UCSD-AML1 (cell line): ENCODE results near the gene PPP1R36.
A peak's percentile ranks its signal among the peaks of the same experiment; 100 is the strongest.
"Not testable (repeated sequence)": the region's sequence is repeated elsewhere in the genome, so short reads cannot be mapped to it uniquely, and the experiment has no call there.

Experiments used
- DNase-seq: peaks from one replicate; lab custom pipeline; 2025; ENCODE audit not compliant: unreplicated experiment; lab: John Stamatoyannopoulos, UW

PPP1R36 gene

DNA sequence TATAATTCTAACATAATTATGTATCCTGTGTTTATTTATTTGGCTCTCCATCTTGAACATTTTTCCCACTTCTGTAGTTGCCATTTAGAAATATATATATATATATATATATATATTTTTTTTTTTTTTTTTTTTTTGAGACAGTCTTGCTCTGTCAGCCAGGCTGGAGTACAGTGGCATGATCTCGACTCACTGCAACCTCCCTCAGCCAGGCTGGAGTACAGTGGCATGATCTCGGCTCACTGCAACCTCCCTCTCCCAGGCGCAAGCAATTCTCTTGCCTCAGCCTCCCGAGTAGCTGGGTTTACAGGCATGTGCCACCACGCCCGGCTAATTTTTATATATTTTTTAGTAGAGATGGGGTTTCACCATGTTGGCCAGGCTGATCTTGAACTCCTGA, 32.1 kb upstream of the PPP1R36 start:
- not testable (repeated sequence) for DNase-seq

DNA sequence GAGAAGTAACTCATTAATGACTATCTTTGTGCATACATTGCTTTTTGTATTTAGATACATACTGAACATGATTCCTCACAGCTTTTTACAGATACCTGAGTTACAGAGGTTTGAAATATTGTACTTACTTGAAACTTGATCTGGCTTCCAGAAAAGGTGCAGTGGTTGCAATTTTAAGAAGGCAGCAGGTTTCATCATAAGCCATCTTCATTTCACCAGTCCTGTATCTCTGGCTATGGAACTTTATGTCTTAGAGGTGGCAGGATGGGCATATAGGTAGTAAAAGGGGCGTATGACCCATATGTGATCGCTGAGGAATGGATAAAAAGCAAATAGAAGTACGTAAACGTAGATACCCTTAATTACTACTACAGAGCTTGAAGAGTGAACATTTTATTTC, 31.5 kb upstream of the PPP1R36 start:
- no peak for DNase-seq

DNA sequence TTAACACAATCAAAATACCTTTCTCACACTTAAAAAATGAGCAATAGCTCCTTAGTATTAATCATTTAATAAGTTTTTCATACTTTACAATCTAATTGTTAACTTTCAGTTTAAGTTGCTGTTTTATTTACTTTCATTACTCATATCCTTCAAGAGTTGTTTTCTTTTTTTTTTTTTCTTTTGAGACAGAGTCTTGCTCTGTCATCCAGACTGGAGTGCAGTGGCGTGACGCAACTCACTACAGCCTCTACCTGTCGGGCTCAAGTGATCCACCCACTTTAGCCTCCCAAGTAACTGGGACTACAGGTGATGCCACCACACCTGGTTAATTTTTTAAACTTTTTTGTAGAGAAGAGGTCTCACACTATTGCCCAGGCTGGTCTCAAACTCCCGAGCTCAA, 29.1 kb upstream of the PPP1R36 start:
- DNase-seq: no peak

DNA sequence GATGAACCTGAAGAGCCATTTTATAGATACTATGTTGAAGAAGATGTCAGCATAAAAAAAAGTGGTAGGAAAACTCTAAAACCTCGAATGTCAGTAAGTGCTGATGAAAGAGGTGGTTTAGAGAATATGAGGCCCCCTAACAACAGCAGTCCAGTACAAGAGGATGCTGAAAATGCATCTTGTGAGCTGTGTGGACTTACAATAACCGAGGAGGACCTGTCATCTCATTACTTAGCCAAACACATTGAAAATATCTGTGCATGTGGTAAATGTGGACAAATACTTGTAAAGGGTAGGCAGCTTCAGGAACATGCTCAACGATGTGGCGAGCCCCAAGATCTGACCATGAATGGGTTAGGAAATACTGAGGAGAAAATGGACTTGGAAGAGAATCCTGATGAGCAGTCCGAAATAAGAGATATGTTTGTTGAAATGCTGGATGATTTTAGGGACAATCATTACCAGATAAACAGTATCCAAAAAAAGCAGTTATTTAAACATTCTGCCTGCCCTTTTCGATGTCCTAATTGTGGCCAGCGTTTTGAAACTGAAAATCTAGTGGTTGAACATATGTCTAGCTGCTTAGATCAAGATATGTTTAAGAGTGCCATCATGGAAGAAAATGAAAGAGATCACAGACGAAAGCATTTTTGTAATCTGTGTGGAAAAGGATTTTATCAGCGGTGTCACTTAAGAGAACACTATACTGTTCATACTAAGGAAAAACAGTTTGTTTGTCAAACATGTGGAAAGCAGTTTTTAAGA, 27.0 kb upstream of the PPP1R36 start:
- no peak for DNase-seq

DNA sequence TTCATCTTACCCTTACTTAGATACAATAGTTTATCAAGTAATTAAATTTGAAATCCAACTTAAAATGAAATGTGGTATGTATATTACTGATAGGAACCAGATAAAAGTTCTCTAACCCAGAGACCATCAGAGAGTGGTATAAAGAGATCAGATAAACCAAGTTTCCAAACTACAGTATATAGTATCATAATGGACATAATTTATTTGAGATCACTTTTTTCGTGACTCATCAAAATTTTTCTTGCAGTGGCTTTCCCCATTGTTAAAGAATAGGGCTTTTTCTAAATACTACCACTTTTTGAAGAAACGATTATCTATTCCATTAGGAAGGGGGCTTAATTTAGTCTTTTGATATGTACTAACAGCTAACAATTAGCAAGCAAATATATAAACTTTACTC, 24.4 kb upstream of the PPP1R36 start:
- no peak for DNase-seq

DNA sequence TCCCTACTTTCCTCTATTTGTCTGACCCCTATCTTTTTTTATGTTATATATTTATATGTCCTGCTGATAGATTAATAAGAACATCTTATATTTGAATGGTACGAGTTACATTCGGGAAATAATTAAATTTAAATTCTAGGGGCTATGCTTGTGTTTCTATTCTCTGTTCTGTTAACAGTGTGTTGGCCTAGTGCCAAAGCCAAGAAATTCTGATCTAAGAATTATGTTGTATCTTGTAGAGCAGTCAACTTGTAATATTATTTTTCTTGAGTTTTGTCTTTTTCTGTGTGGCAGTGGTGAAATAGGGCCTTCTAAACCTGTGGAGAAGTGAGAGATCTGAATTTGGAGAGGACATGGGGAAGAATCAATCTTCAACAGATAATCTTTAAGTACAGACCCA, 18.2 kb upstream of the PPP1R36 start:
- no peak for DNase-seq

DNA sequence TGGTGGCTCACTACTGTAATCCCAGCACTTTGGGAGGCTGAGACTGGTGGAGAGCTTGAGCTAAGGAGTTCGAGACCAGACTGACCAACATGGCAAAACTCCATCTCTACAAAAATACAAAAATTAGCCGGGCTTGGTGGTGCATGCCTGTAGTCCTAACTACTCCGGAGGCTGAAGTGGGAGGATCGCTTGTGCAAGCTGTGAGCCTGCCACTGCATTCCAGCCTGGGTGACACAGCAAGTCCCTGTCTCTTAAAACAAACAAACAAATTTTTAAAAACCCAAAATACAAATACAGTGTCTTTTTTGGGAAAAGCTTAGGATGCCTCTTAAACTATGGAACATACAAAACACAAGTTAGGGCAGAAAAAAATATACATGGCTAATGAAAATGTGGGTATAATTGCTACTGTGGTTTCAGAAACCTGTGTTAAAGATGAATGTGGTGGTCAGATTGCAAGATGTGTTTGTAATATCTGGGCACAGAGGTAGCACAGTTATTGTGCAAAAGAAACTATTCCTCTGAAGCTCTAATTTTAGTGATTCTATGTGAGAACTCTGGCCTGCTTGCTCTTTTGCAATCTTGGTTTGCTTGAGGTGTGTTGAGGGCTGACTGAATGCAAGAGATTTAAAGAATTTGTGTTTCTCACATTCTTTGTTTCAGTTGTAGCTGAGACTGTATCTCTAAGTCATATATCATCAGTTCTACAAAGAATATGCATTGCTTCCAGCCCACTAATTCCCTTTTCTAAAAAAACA, 13.1 kb upstream of the PPP1R36 start:
- no peak for DNase-seq

DNA sequence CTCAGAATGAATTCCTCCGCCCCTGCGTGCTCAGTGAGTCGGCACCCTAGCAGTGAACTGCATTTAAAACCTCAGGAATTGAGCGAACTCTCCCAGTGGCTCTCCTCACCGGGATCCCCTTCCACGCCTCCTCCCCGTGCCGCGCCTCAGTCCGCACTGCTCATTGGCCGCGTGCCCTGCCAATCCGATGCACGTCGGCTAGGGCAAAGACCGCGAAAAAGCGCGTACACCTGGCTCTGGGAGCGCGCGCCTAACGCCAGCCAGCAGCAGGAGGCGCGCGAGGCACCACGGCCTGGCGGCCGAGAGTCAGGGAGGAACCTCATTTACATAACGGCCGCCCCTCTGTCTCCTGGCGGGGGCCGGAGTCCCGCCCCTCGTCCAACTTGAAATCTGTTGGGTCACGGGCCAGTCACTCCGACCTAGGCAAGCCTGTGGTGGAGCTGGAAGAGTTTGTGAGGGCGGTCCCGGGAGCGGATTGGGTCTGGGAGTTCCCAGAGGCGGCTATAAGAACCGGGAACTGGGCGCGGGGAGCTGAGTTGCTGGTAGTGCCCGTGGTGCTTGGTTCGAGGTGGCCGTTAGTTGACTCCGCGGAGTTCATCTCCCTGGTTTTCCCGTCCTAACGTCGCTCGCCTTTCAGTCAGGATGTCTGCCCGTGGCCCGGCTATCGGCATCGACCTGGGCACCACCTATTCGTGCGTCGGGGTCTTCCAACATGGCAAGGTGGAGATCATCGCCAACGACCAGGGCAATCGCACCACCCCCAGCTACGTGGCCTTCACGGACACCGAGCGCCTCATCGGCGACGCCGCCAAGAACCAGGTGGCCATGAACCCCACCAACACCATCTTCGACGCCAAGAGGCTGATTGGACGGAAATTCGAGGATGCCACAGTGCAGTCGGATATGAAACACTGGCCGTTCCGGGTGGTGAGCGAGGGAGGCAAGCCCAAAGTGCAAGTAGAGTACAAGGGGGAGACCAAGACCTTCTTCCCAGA, 9.3 kb upstream of the PPP1R36 start, which contains the start of gene HSPA2:
Gene HSPA2 (plus strand): TSS at position 534 of the 995 bp plus-strand sequence. CDS start 109 bp downstream, at position 643.
- peak; percentile 82 for DNase-seq

DNA sequence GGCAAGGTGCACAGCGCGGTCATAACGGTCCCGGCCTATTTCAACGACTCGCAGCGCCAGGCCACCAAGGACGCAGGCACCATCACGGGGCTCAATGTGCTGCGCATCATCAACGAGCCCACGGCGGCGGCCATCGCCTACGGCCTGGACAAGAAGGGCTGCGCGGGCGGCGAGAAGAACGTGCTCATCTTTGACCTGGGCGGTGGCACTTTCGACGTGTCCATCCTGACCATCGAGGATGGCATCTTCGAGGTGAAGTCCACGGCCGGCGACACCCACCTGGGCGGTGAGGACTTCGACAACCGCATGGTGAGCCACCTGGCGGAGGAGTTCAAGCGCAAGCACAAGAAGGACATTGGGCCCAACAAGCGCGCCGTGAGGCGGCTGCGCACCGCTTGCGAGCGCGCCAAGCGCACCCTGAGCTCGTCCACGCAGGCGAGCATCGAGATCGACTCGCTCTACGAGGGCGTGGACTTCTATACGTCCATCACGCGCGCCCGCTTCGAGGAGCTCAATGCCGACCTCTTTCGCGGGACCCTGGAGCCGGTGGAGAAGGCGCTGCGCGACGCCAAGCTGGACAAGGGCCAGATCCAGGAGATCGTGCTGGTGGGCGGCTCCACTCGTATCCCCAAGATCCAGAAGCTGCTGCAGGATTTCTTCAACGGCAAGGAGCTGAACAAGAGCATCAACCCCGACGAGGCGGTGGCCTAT, 8.3 kb upstream of the PPP1R36 start:
- no peak for DNase-seq

DNA sequence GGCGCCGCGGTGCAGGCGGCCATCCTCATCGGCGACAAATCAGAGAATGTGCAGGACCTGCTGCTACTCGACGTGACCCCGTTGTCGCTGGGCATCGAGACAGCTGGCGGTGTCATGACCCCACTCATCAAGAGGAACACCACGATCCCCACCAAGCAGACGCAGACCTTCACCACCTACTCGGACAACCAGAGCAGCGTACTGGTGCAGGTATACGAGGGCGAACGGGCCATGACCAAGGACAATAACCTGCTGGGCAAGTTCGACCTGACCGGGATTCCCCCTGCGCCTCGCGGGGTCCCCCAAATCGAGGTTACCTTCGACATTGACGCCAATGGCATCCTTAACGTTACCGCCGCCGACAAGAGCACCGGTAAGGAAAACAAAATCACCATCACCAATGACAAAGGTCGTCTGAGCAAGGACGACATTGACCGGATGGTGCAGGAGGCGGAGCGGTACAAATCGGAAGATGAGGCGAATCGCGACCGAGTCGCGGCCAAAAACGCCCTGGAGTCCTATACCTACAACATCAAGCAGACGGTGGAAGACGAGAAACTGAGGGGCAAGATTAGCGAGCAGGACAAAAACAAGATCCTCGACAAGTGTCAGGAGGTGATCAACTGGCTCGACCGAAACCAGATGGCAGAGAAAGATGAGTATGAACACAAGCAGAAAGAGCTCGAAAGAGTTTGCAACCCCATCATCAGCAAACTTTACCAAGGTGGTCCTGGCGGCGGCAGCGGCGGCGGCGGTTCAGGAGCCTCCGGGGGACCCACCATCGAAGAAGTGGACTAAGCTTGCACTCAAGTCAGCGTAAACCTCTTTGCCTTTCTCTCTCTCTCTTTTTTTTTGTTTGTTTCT, 7.6 kb upstream of the PPP1R36 start:
- no peak for DNase-seq

DNA sequence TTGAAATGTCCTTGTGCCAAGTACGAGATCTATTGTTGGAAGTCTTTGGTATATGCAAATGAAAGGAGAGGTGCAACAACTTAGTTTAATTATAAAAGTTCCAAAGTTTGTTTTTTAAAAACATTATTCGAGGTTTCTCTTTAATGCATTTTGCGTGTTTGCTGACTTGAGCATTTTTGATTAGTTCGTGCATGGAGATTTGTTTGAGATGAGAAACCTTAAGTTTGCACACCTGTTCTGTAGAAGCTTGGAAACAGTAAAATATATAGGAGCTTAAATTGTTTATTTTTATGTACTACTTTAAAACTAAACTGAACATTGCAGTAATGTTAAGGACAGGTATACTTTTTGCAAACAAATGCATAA, 6.9 kb upstream of the PPP1R36 start:
- DNase-seq: no peak

DNA sequence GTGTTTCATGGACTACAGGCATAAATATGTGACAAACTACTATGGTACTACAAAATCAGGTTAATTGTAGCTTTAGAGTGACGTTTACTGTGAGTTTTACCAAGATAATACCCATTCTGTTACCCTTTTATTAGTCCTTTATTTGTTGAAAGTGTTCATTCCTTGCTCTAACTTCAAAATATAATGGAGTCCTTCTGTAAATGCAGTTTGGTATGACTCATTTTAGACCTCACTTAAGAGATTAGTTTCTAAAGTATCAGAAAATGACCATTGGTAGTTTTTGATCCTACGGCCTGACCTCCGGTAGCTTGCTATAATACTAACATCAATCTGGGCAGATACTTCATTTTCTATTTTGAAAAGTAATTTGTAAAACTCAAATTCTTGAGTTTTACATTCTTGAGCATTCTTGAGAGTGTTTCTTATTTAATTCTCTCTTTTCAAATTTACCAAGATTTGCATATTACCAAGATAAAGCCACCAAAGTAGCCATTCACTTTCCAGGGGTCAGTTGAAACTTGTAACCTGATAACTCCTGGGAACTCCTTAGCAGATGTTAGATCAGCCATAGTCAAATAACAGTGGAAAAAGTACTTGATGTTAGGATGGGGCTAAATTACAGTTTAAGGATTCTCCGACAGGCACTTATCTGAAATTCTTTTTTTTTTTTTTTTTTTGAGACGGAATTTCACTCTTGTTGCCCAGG, 5.0 kb upstream of the PPP1R36 start:
- no peak for DNase-seq

DNA sequence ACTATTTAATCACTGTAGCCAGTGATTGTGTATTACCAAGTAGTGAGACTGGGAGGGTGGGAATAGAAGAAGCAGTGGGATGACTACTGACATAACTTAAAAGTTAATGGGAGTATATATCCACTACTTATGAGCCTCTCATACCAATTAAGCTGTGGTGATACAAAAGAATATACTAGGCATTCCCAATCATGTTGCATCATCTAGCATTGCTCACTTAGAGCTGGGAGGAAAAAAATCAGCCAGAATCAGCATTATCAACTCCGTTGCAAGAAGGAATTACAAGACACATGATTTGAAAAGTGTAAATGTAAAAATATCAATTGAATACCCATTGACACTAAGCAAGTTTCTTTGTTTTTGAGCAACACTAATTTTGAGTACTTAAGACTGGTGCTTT, 745 bp upstream of the PPP1R36 start:
- DNase-seq: no peak

DNA sequence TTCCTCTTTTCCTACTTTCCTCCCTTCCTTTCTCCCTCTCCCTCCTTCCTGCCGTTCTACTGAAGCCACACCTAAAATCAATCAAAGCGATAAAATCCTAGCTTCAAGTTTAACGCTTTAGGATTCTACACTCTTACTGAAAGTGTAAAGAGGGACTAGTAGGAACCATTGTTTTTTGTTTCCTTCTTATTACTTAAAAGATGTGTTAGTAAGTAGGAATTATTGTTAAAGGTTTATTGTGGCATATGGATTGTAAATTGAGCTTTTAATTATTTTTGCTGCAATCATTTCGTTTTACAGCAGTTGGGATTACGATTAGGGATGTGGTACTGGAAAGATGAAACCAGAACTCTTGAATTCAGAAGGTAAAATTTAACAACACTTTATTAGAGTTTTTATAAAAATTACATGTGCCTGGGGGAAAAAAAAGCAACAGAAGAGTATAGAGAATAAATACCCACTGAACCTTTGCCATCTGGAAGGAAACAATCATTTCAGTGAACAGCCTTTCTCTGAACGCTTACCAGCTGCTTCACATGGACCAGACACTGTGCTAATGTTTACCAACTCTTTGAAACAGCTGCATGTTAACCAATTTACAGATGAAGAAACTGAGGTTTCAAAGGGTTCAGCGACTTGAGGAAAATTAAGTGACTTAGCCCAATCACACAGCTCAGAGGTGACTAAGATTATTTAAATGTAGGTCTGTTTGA, 1.0 kb downstream of the PPP1R36 start:
- no peak for DNase-seq

DNA sequence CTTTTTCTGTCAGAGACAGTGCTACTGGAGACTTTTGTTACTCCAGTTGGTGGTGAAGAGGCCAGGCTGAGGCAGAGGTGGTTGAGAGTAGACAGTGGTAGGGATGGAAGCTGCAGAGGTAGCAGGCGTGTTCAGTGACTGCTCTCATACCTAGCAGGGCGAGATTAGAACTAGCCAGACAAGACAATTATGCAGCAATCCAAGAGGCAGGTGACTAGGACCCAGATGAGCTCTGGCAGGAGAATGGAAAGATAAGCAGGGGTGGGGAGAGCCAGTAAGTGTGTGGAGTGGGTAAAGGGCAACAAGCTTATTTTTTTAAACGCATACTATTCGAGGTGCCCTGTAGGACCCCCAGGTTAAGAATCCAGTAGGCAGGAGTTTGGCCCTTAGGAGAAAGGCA, 4.8 kb downstream of the PPP1R36 start:
- DNase-seq: no peak

DNA sequence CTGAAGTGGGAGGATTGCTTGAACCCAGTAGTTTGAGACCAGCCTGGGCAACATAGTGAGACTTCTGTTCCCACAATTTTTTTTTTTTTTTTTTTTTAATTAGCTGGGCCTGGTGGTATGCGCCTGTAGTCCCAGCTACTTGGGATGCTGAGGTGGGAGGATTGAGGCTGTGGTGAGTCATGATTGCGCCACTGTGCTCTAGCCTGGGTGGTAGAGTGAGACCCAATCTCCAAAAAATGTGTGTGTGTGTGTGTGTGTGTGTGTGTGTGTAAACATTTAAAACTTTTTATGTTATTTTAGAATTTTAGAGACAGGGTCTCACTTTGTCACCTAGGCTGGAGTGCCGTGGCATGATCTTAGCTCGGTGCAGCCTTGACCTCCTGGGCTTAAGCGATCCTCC, 6.8 kb downstream of the PPP1R36 start:
- DNase-seq: no peak

DNA sequence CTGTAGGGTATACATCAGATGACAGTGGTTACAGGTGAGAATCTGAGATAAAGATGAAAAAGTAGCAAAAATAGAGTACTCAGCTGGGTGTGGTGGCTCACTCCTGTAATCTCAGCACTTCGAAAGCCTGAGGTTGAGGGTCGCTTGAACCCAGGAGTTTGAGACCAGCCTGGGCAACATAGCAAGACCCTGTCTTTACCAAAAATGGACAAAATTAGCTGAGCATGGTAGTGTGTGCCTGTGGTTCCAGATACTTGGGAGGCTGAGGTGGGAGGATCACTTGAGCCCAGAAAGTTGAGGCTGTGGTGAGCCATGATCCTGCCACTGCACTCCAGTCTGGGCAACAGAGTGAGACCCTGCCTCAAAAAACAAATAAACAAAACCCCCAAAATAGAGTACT, 8.5 kb downstream of the PPP1R36 start:
- DNase-seq: not testable (repeated sequence)

DNA sequence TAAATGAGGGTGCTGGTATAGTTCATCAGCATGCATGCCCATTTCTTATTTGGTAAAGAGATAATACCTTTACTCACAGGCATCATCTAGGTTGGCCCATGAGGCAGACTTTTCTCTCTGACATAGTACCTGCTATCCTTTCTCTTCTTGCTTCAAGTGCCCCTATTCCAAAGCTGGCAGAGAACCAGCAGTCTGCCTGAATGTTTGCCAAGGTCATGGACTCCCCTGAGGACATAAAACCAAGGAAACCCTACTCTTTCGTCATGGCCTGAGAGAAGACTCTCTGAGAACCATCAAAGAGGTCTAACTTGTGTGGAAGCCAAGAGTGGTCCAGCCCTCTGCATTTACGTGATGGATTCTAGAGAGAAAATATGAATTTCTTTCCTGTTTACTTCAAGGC, 11.9 kb downstream of the PPP1R36 start:
- no peak for DNase-seq

DNA sequence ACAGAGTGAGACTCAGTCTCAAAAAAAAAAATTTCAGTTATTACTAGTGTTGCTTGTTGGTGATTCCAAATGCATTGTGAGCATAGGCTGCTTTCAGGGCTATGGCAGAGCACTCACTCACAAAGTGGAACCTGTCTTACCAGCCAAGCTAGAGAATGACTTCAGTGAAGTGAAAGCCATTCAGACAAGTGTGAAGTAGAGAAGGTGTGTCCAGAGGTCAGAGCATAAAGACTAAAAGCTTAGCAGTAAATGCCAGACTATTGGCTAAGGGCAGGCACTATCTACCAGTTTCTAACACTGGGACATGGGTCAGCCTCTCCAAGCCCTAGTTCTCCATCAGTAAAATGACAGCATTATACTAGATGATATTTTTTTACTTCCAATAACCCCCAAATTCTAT, 12.7 kb downstream of the PPP1R36 start:
- no peak for DNase-seq
